T-cell (primary cell): ENCODE data around the gene GPATCH2L. TPM values are rescaled to one million over a fixed set of nuclear protein-coding genes. Genes with fewer than 3 reads are reported as not detected.

Experiments used
- ATAC-seq, 4 experiments: fragments of 200-7000 bp in 3 of 4; fragments of 150-1000 bp in 1 of 4; cut with Tn5 transposase; replicated peaks in 1 of 4; 1 replicate in 3 of 4; 2 replicates in 1 of 4; pipeline ENCODE4 v1.10.0; 2021; ENCODE audit warnings: moderate library complexity in 3 of 4, mild to moderate bottlenecking in 2 of 4, moderate number of reproducible peaks in 1 of 4
- CTCF ChIA-PET, 2 donors: fragments of 300-600 bp; sonication (Branson Sonifier 250); formaldehyde crosslinking; loops; one replicate each; lab custom pipeline; 2022; ENCODE audit warnings: antibody characterized with exemption in 2 of 2; lab: Charles Lee
- POLR2A ChIA-PET, 2 donors: fragments of 300-600 bp; sonication (Branson Sonifier 250); formaldehyde crosslinking; loops; one replicate each; lab custom pipeline; 2022; ENCODE audit warnings: antibody characterized with exemption in 2 of 2; lab: Charles Lee
- DNase-seq, 35 experiments: peaks; one replicate each; pipeline versions ENCODE4 v3.0.0 to v3.0.0-alpha.2; 2013 to 2023
- H3K27ac ChIP-seq: one replicate; pipeline ENCODE4 v1.5.1; 2013; ENCODE audit warnings: low read length
- H3K27me3 ChIP-seq, 2 experiments: replicated peaks in 1 of 2; 1 replicate in 1 of 2; 2 replicates in 1 of 2; pipeline versions ENCODE4 v1.6.1 to v1.7.0; 2013; ENCODE audit warnings: low read length in 1 of 2, mixed read lengths in 1 of 2; ENCODE audit not compliant: control insufficient read depth in 2 of 2, insufficient read depth in 2 of 2; ENCODE audit errors: extremely low read depth in 1 of 2
- H3K36me3 ChIP-seq, 2 donors: 1 replicate in 1 of 2; 2 replicates in 1 of 2; pipeline versions ENCODE4 v1.6.1 to v1.7.0; 2013; ENCODE audit warnings: low read length in 1 of 2; ENCODE audit not compliant: control insufficient read depth in 2 of 2, insufficient read depth in 1 of 2; ENCODE audit errors: extremely low read depth in 1 of 2
- H3K4me1 ChIP-seq, 2 experiments: 1 replicate in 1 of 2; 2 replicates in 1 of 2; pipeline versions ENCODE4 v1.6.1 to v1.7.0; 2013; ENCODE audit warnings: low read length in 2 of 2, mixed read lengths in 1 of 2; ENCODE audit not compliant: insufficient read depth in 2 of 2, control insufficient read depth in 1 of 2; ENCODE audit errors: extremely low read depth in 1 of 2
- H3K4me3 ChIP-seq, 2 donors: 1 replicate in 1 of 2; 2 replicates in 1 of 2; pipeline versions ENCODE4 v1.5.1 to v1.7.0; 2013; ENCODE audit warnings: mild to moderate bottlenecking in 2 of 2, low read length in 1 of 2, moderate library complexity in 1 of 2; ENCODE audit not compliant: control insufficient read depth in 1 of 2; ENCODE audit errors: extremely low read depth in 1 of 2
- H3K9me3 ChIP-seq: 2 replicates; pipeline ENCODE4 v1.7.0; 2013
- H3K27ac Mint-ChIP-seq, 2 donors: one replicate each; pipeline ENCODE4 v1.8.0; 2020 to 2021; ENCODE audit warnings: mild to moderate bottlenecking in 2 of 2, mixed read lengths in 2 of 2
- H3K27me3 Mint-ChIP-seq, 2 donors: one replicate each; pipeline ENCODE4 v1.8.0; 2021 to 2022; ENCODE audit warnings: mixed read lengths in 2 of 2
- H3K36me3 Mint-ChIP-seq: one replicate; pipeline ENCODE4 v1.8.0; 2021; ENCODE audit warnings: mixed read lengths
- H3K4me1 Mint-ChIP-seq, 3 donors: one replicate each; pipeline ENCODE4 v1.8.0; 2020 to 2022; ENCODE audit warnings: mixed read lengths in 3 of 3, mild to moderate bottlenecking in 1 of 3
- H3K4me3 Mint-ChIP-seq, 3 donors: one replicate each; pipeline ENCODE4 v1.8.0; 2020 to 2022; ENCODE audit warnings: mild to moderate bottlenecking in 3 of 3, mixed read lengths in 3 of 3, moderate library complexity in 3 of 3
- H3K9me3 Mint-ChIP-seq, 3 donors: one replicate each; pipeline ENCODE4 v1.8.0; 2020 to 2022; ENCODE audit warnings: mixed read lengths in 3 of 3
- WGBS: methylation state at CpG from one replicate; pipeline ENCODE4 v1.1.5; 2013; ENCODE audit warnings: missing lambda C conversion rate; ENCODE audit not compliant: insufficient coverage; 5-methylcytosine and 5-hydroxymethylcytosine counted together
- total RNA-seq, 35 experiments: library from RNA in 6 of 35; stranded (reverse) in 6 of 35; fragments of 120-200 nt in 1 of 35; gene quantifications; one replicate each; pipeline versions ENCODE4 v1.2.1 to v1.2.4 and lab custom pipeline; 2013 to 2026

GPATCH2L gene
- total RNA-seq, 5 donors from 2014 or later (not counting 1 experiment from before 2014, with no cell fraction given): 58.5 to 74.6 (median 72.1) TPM

DNA sequence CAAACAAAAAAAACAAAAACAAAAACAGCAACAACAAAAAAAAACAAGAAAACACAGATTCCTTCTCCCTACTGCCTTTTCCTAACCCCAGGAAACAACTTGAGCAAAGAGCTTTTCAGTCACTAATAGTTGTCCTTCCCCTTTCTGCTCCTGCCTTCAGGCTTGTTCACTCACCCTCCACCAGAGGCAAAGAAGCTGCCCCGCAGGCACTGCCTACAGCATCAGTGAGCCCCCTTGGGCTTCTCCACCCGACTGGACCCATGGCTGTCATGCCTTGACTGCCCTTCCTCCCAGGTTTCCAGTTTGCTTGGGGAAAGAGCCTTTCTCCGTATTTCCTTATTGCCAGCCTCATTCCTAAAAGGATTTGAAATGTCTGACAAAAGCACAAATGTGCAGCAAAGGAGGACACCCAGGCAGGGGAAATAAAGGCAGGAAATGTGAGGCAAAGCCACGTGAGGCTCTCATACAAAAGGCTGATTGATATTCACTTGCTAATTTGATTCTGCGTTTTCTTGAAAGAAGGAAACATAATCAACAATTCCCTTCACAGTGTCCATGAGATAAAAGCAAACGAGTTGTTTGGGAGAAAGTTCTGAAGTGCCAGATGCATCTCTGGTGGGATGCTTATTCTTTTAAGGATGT is 85.7 kb downstream of the GPATCH2L start:
- Mint-ChIP-seq H3K4me3 (no peak overlapping the region), H3K4me1 (no peaks in the 10 kb centered on the region), H3K27ac (no peak overlapping the region), H3K36me3 (peaks cover 65% of the 10 kb centered on the region), H3K27me3 (peaks cover 0 to 4% of the 10 kb centered on the region in 2 donors), H3K9me3 (peaks cover 12 to 27% (median 15%) of the 10 kb centered on the region in 3 donors)
- no peaks in the 10 kb centered on the region for H3K36me3 ChIP-seq
- DNase-seq (no peak), ATAC-seq (no peak)
- H3K9me3 ChIP-seq: peaks cover 2% of the 10 kb centered on the region
- WGBS: 80% methylated on average over 1 of the region's 6 CpGs
- no peak overlapping the region for H3K4me3 ChIP-seq
- ChIA-PET CTCF (no interaction called here), POLR2A (no interaction called here)
- H3K27me3 ChIP-seq: no peaks in the 10 kb centered on the region
- H3K27ac ChIP-seq: no peak overlapping the region
- no peaks in the 10 kb centered on the region for H3K4me1 ChIP-seq

DNA sequence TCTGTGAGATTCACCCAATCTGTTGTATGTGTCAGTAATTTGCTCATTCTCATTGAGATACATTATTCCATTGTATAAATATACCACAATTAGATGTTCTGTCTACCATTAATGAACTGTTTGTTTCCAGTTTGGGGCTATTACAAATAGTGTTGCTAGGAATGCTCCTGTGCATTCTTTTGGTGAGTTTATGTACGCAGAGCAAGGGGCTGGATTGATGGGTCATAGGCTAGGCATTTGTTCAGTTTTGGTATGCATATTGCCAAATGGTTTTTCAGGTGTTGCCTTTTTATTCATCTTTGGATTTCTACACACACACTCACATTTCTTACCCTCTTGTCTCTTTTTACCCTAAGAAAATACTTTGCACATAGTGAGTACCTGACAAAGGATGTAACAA is 93.4 kb downstream of the GPATCH2L start:
- Histone ChIP-seq H3K27me3 (no peaks in the 10 kb centered on the region), H3K4me3 (no peak overlapping the region), H3K4me1 (no peaks in the 10 kb centered on the region), H3K27ac (no peak overlapping the region), H3K9me3 (peaks cover 2% of the 10 kb centered on the region), H3K36me3 (no peaks in the 10 kb centered on the region)
- Mint-ChIP-seq H3K36me3 (peaks cover 7% of the 10 kb centered on the region), H3K4me1 (no peaks in the 10 kb centered on the region), H3K4me3 (no peak overlapping the region), H3K9me3 (peaks cover 16 to 30% (median 21%) of the 10 kb centered on the region in 3 donors), H3K27ac (no peak overlapping the region), H3K27me3 (no peaks in the 10 kb centered on the region)
- ATAC-seq: no peak
- POLR2A ChIA-PET: no interaction called here
- CTCF ChIA-PET: no interaction called here
- no peak for DNase-seq
- no CpG with 5 or more reads among the region's 1 CpG for WGBS

GRCh38 chr14:76250302-76250701 is 98.6 kb downstream of the GPATCH2L start:
- Histone ChIP-seq H3K36me3 (no peaks in the 10 kb centered on the region), H3K4me3 (no peak overlapping the region), H3K9me3 (no peaks in the 10 kb centered on the region), H3K27ac (no peak overlapping the region), H3K27me3 (no peaks in the 10 kb centered on the region), H3K4me1 (no peaks in the 10 kb centered on the region)
- H3K4me1 Mint-ChIP-seq: no peaks in the 10 kb centered on the region
- ChIA-PET POLR2A (no interaction called here), CTCF (no interaction called here)
- no peak overlapping the region for H3K4me3 Mint-ChIP-seq
- 83% methylated on average over 8 of the region's 9 CpGs for WGBS
- peaks cover 3% of the 10 kb centered on the region for H3K36me3 Mint-ChIP-seq
- ATAC-seq (no peak), DNase-seq (no peak)
- no peaks in the 10 kb centered on the region for H3K27me3 Mint-ChIP-seq
- H3K9me3 Mint-ChIP-seq: no peaks in the 10 kb centered on the region
- H3K27ac Mint-ChIP-seq: no peak overlapping the region

DNA sequence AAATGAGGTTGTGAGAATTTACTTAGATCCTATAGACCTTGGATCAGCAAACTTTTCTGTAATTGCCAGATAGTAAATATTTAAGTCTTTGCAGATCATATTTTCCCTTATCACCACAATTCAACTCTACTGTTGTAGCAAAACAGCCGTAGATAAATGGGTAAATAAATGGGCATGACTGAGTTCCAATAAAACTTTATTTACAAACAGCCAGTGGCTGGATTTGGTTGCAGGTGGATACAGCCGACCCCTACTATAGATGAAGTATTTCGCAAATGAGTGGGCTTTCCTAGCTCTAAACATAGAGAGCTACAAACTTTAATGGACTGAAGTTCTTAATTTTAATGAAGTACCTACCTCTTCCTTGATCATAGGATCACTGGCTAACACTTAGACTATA is 100.7 kb downstream of the GPATCH2L start:
- Mint-ChIP-seq H3K4me3 (no peak overlapping the region), H3K4me1 (no peaks in the 10 kb centered on the region), H3K27ac (no peak overlapping the region), H3K27me3 (no peaks in the 10 kb centered on the region), H3K36me3 (peaks cover 3% of the 10 kb centered on the region), H3K9me3 (no peaks in the 10 kb centered on the region)
- POLR2A ChIA-PET: no interaction called here
- no peak for ATAC-seq
- H3K36me3 ChIP-seq: no peaks in the 10 kb centered on the region
- no peak overlapping the region for H3K4me3 ChIP-seq
- CTCF ChIA-PET: no interaction called here
- no peaks in the 10 kb centered on the region for H3K9me3 ChIP-seq
- no peaks in the 10 kb centered on the region for H3K27me3 ChIP-seq
- no CpG with 5 or more reads among the region's 3 CpGs for WGBS
- H3K4me1 ChIP-seq: no peaks in the 10 kb centered on the region
- no peak for DNase-seq
- H3K27ac ChIP-seq: no peak overlapping the region

GRCh38 chr14:76253111-76253510 is 101.4 kb downstream of the GPATCH2L start:
- Mint-ChIP-seq H3K4me1 (no peaks in the 10 kb centered on the region), H3K4me3 (no peak overlapping the region), H3K9me3 (no peaks in the 10 kb centered on the region), H3K27ac (no peak overlapping the region), H3K27me3 (no peaks in the 10 kb centered on the region), H3K36me3 (peaks cover 3% of the 10 kb centered on the region)
- H3K27ac ChIP-seq: no peak overlapping the region
- no peak for ATAC-seq
- H3K4me3 ChIP-seq: no peak overlapping the region
- WGBS: 87% methylated on average over 5 of the region's 8 CpGs
- ChIA-PET POLR2A (no interaction called here), CTCF (no interaction called here)
- no peak for DNase-seq
- H3K4me1 ChIP-seq: no peaks in the 10 kb centered on the region
- no peaks in the 10 kb centered on the region for H3K27me3 ChIP-seq
- no peaks in the 10 kb centered on the region for H3K36me3 ChIP-seq
- H3K9me3 ChIP-seq: no peaks in the 10 kb centered on the region

DNA sequence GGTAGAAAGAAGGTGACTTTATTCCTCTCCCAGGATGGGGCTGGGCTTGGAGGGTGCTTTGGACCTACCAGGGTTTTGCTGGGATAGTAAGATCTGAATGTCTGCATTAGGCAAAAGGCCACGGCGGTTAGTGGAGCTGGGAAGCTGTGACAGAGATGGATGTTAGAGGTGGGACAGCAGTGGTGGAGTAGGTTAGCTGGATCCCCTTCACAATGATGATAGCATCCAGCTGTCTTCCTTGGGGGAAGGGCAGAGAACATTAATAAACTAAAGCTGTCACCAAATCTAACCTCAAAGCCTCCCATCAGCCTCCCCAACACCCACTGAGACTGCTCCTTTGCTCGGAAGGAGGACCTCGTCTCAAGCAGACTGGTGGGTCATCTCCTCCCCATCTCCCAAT is 104.8 kb downstream of the GPATCH2L start:
- no peak for ATAC-seq
- no peaks in the 10 kb centered on the region for H3K9me3 Mint-ChIP-seq
- 45% methylated on average over 4 of the region's 4 CpGs for WGBS

More for the DNA sequence above, 104.8 kb downstream of the GPATCH2L start:
- Mint-ChIP-seq H3K27me3 (peaks cover 0 to 3% of the 10 kb centered on the region in 2 donors), H3K4me3 (no peak overlapping the region), H3K4me1 (no peaks in the 10 kb centered on the region), H3K27ac (no peak overlapping the region), H3K36me3 (peaks cover 3% of the 10 kb centered on the region)
- no peaks in the 10 kb centered on the region for H3K4me1 ChIP-seq
- H3K27ac ChIP-seq: no peak overlapping the region
- DNase-seq: no peak
- no peaks in the 10 kb centered on the region for H3K9me3 ChIP-seq
- H3K27me3 ChIP-seq: no peaks in the 10 kb centered on the region
- CTCF ChIA-PET: no interaction called here
- no peak overlapping the region for H3K4me3 ChIP-seq
- POLR2A ChIA-PET: no interaction called here
- H3K36me3 ChIP-seq: no peaks in the 10 kb centered on the region
